Measurements from ENCODE around the gene CENPF.
"Not testable (repeated sequence)": the region's sequence is repeated elsewhere in the genome, so short reads cannot be mapped to it uniquely, and the experiment has no call there.

The CENPF gene

DNA sequence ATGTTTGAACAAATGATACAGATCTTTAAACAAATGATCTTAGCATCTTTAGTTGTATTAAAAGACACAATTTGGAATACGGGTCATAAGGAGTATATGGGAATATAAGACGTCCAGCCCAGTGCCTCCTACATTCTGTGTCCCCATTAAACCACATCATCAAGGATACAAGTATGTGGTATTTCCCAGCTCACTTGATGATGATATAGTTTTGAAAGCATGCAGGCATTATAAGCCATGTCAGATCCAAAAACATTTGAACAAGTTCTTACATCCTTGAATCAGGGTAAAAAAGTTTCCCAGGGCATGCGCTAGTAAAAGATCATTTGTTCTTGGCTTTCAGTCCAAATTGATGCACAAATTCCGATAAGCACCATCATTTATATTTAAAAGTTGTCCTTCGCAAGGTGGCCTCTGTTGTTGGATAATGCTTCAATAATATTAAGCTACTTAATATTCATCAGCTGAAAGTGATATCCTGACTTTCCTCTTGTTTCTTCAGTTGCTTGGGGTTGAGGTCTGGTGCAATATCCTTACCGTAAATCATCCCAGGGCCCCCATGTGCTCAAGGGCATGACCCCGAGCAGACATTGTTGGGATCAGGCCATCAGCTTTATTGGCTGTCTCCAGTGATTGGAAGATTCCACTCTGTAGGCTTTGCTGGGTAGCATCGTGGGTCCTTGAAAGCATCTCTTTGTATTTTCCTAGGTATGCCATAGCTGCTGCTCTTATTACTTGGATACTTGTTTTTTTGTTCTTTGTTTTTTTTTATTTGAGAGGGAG lies 61.8 kb downstream of the CENPF start:
- DNase-seq = no peak

DNA sequence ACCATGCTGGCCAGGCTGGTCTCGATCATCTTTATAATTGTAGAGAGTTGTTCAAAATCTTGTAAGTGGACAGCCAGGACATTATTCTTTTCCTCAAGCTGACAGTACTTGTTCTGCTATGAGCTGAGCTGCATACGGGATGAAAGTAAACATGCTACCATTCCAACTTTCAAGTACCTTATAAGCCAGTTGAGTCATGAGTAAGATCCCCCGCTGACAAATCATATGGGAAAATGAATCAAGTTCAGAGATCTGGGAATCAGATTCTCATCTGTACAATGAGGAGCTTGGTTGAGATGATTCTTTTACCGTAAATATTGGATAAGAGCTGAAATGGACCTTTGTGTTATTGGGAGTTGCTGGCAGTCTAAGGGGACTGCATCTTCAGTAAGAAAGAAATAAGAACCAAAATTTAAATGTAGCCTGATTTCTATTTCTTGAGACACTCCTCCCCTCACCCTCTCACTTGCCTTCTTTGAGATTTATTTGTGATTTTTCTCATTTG lies 62.7 kb downstream of the CENPF start:
- DNase-seq = no peak

DNA sequence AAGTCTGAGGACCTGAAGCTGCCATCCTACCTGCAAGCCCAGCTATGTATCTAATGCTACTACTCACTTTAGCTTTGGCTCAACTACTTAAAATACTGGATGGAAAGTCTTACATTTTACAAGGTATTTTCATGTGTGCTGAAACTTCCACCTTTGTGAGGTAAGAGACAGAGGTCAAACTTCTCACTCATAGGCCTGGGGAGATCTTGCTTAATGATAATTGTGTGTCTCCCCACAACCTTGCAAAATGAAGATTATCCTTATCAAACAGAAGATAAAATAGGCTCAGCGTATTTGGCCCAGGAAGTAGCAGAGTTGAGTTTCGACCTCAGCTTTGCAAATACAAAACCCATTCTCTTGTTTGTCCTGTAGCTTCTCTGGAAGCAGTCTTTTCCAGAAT lies 63.7 kb downstream of the CENPF start:
- DNase-seq = no peak

DNA sequence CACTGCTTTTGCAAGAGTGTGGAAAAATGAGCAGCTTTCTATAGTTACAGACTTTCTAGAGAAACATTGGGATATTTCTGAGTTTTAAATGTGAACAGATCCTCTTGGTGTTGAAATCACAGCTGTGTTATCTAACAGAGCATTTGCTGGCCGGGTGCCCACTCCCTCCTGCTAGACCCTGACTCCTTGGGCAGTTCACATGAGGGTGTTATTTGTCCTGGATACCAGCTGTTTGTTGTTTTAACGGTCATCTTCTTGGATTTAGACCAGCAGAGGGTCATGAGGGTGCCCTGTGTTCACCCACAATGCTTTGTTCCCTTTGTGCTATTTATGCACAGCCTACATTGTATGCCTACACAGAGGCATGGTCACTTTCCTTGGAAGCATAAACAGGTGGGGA lies 67.1 kb downstream of the CENPF start:
- DNase-seq = no peak

DNA sequence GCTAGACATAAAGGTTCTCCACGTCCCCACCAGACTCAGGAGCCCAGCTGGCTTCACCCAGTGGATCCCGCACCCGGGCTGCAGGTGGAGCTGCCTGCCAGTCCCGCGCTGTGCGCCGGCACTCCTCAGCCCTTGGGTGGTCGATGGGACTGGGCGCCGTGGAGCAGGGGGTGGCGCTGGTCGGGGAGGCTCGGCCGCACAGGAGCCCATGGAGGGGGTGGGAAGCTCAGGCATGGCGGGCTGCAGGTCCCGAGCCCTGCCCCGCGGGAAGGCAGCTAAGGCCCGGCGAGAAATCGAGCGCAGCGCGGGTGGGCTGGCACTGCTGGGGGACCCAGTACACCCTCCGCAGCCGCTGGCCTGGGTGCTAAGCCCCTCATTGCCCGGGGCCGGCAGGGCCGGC lies 70.0 kb downstream of the CENPF start:
- not testable (repeated sequence) for DNase-seq

GRCh38 chr1:214673576-214673975 lies 70.6 kb downstream of the CENPF start:
- no peak for DNase-seq

DNA sequence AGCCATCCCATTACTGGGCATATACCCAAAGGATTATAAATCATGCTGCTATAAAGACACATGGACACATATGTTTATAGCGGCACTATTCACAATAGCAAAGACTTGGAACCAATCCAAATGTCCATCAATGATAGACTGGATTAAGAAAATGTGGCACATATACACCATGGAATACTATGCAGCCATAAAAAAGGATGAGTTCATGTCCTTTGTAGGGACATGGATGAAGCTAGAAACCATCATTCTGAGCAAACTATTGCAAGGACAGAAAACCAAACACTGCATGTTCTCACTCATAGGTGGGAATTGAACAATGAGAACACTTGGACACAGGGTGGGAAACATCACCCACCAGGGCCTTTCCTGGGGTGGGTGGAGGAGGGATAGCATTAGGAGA lies 72.5 kb downstream of the CENPF start:
- not testable (repeated sequence) for DNase-seq

- DNase-seq = no peak
Observed at GRCh38 chr1:214676747-214677146, 73.8 kb downstream of the CENPF start.

GRCh38 chr1:214677945-214678344 lies 75.0 kb downstream of the CENPF start:
- DNase-seq = no peak

DNA sequence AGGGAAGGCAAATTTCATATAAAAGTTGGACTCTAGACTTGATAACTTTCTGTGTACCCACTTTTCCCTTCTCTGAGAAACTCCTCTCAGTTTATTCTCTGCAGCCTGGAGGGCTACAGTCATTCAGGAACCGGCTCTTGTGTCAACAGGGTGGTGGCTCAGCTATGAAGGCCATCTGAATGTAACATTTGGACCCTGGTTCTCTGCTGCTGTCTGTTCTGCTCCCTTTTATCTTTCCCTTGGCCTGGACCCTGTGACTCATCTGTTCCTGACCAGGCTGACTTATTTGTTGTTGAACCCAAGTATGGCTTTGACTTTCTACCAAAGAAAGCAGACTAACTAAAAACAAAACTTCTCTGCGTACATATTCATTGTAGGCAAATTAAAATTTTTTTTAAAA lies 75.4 kb downstream of the CENPF start:
- peak in 1 of 6 experiments; percentile 13 for DNase-seq

- no peak for DNase-seq
Observed at GRCh38 chr1:214683621-214684020, 80.6 kb downstream of the CENPF start.

GRCh38 chr1:214685906-214686305 lies 82.9 kb downstream of the CENPF start:
- no peak for DNase-seq

- DNase-seq = no peak
Observed at GRCh38 chr1:214686497-214686896, 83.5 kb downstream of the CENPF start.

DNA sequence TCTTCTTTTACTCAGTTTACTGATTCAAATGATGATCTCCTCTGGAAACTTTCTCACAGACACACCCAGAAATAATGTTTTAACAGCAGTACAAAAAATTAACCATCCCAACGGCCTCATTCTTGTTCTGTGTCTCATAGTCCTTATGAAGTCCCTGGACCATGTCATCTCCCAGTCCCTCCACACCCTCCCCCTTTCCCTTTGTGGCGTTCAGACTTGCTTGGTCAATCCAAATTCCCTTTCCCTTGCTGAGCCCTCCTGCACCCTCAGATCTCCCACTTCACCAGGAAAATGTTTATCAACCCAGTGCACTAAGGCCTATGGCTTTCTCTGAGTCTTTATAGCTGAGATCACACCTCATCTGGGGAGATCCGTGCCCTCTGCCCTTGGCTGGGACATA lies 85.9 kb downstream of the CENPF start:
- DNase-seq = no peak

DNA sequence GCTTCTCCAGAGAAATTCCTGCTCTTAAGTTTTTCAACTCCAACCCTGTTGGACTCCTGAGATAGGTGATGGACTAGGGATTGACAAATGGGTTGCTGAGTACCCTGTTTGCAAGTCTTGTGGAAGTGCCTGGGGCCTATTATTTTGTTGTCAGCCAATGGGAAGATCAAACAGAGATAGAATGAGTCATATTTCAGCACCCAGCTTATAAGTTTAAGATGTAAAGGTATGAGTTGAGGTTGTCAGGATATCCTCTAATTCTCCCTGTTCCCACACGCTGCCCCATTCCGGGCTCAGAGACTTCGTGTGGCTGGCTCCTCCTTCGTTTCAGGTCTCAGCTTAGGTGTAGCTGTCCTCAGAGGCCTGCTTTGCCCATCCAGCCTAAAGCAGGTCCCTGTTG lies 91.8 kb downstream of the CENPF start:
- no peak for DNase-seq

GRCh38 chr1:214698559-214698958 lies 95.6 kb downstream of the CENPF start:
- no peak for DNase-seq

DNA sequence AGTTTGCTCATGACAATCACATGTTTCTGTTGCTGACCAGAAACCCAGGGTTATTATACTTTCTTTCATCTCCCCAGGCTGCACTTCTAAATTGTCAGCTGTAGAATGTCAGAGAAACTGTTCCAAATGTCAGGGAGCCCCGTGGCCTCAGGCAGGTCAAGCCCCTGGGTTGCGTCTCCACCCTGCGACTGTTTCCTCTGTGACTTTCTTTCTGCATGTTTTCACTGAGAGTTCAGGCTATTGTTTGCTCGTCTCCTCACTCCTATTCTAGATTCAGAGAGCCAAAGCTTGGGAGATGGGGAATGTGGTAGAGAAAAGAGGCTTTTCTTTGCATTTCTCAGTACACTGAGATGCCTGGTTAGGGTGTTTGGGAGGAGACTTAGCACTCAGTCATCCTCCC lies 97.4 kb downstream of the CENPF start:
- no peak for DNase-seq

DNA sequence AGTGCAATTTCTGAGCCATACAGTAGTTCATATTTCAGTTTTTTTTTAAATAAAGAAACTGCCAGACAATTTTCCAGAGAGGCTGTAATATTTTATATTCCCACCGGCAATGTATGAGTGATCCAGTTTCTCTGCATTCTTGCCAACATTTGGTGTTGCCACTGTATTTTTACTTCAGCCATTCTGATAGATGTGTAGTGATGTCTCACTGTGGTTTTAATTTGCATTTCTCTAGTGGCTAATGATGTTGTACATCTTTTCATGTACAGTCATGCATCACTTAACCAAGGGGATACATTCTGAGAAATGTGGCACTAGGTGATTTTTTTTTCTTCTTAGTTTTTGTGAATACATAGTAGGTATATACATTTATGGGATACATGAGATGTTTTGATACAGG lies 99.6 kb downstream of the CENPF start:
- DNase-seq = no peak

GRCh38 chr1:214707306-214708087 lies 104.5 kb downstream of the CENPF start:
- no peak for DNase-seq

DNA sequence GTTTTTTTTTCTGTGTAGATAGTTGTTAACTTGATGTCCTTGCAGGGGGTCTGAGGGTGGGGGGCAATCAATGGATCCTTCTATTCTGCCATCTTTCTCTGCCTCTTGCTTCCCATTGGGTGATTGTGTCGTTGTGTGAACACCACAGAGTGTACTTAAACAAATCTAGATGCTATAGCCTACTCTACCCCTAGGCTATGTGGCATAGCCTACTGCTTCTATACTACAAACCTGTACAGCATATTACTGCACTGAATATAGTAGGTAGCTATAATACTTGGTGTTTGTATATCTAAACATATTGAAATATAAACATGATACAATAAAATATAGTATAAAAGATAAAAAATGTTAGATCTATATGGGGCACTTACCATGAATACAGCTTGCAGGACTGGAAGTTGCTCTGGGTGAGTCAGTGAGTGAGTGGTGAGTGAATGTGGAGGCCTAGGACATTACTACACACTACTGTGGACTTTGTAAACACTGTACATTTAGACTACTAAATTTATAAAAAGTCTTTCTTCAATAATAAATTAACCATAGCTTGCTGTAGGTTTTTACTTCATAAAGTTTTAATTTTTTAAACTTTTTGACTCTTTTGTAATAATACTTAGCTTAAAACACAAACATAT lies 105.4 kb downstream of the CENPF start:
- DNase-seq = no peak

DNA sequence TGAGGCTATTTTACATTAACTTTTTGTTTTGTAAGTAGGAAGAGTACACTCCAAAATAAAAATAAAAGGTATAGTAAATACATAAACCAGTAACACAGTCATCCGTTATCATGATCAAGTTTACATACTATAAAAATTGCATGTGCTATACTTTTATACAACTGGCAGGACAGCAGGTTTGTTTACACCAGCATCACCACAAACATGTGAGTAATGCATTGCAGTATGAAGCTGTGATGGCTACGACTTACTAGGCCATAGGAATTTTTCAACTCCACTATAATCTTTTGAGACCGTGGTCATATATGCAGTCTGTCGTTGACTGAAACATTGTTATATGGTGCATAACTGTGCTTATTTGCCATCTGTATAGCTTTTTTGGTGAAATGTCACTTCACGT lies 106.2 kb downstream of the CENPF start:
- no peak for DNase-seq

DNA sequence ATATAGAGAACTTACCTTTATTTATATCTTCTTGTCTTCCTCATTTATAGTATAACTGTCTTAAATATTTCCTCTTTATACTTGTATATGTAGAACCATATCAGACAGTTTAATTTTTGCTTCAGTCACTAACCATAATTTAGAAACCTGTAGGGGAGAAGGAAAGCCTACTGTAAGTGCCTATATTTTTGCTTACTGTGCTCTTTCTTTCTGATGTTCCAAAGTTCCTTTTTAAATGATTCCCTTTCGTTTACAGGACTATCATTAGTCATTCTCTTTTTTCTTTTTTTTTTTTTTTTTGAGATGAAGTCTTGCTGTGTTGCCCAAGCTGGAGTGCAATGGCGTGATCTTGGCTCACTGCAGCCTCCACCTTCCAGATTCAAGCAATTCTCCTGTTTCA lies 109.7 kb downstream of the CENPF start:
- DNase-seq = no peak

Data from stimulated activated naive CD4-positive, alpha-beta T cell (primary cell).